ENCODE data around the gene HAUS8. TPM values are rescaled to one million over a fixed set of nuclear protein-coding genes. Genes with fewer than 3 reads are reported as not detected.

HAUS8 gene
- total and polyA plus RNA-seq, 10 of the 15 experiments (the other 5 are each of a cell fraction or from before 2014, with no cell fraction given): 22.7 to 43.9 (median 34.4) TPM

- peak; percentile 86; the same call in 1 of the 2 replicates for TF ChIP-seq SPI1 (IDR thresholded peaks at IDR 0.05; ENCODE audit: borderline replicate concordance, insufficient read depth, low read depth, low read length)
- TF ChIP-seq CBX5 (IDR thresholded peaks at IDR 0.05; ENCODE audit: low read depth): peak; percentile 63; the same call in 1 of the 2 replicates
- TF ChIP-seq LARP7 (IDR thresholded peaks at IDR 0.05): no peak
- TF ChIP-seq NBN (IDR thresholded peaks at IDR 0.05): 0 out of 2 replicates have a peak, but pooled peaks have one; percentile 49
- TF ChIP-seq ASH2L (IDR thresholded peaks at IDR 0.05; ENCODE audit: borderline replicate concordance, low read depth): no peak
- TF ChIP-seq SRF (IDR thresholded peaks at IDR 0.05; ENCODE audit: low read depth in 2 of 2, low read length in 2 of 2): no peak
- TF ChIP-seq RELA (IDR thresholded peaks at IDR 0.05; ENCODE audit: borderline replicate concordance, partially characterized antibody): peak; percentile 57
- no peak for TF ChIP-seq SREBF2 (IDR thresholded peaks at IDR 0.05; ENCODE audit: low read length)
- no peak for TF ChIP-seq TAF1 (IDR thresholded peaks at IDR 0.05; ENCODE audit: borderline replicate concordance, low read depth, low read length)
- no peak for TF ChIP-seq CBX3 (IDR thresholded peaks at IDR 0.05; ENCODE audit: borderline replicate concordance, low read depth)
- TF ChIP-seq CREM (IDR thresholded peaks at IDR 0.05; ENCODE audit: low read depth): peak; percentile 53; the same call in 1 of the 2 replicates
- no peak for TF ChIP-seq RBBP5 (conservative IDR thresholded peaks at IDR 0.05)
- no peak for TF ChIP-seq ZZZ3 (IDR thresholded peaks at IDR 0.05; ENCODE audit: control insufficient read depth, insufficient read length, low read depth)
- peak; percentile 61; the same call in 1 of the 2 replicates for TF ChIP-seq ATF7 (IDR thresholded peaks at IDR 0.05; ENCODE audit: low read depth)
- TF ChIP-seq SMARCA5 (IDR thresholded peaks at IDR 0.05): peak; percentile 62; the same call in 1 of the 2 replicates
- TF ChIP-seq ELK1 (IDR thresholded peaks at IDR 0.05; ENCODE audit: low read depth, low read length): peak; percentile 63
- no peak for TF ChIP-seq IRF3 (IDR thresholded peaks at IDR 0.05)
- peak; percentile 53; the same call in 1 of the 2 replicates for TF ChIP-seq BCL11A (IDR thresholded peaks at IDR 0.05; ENCODE audit: low read depth, low read length)
- peak; percentile 26; the same call in 1 of the 2 replicates for TF ChIP-seq BACH1 (IDR thresholded peaks at IDR 0.05; ENCODE audit: borderline replicate concordance)
- TF ChIP-seq MXI1 (IDR thresholded peaks at IDR 0.05; ENCODE audit: low read depth, low read length): peak; percentile 35; the same call in 1 of the 2 replicates
- TF ChIP-seq CHD1 (IDR thresholded peaks at IDR 0.05; ENCODE audit: low read depth, low read length): no peak
- peak; percentile 64 for TF ChIP-seq SP1 (IDR thresholded peaks at IDR 0.05; ENCODE audit: low read depth, low read length)
- TF ChIP-seq CUX1 (IDR thresholded peaks at IDR 0.05; ENCODE audit: insufficient replicate concordance, low read depth, low read length): peak; percentile 82
- TF ChIP-seq RAD51 (IDR thresholded peaks at IDR 0.05): peak; percentile 60; the same call in 1 of the 2 replicates
- no peak for TF ChIP-seq HDAC2 (IDR thresholded peaks at IDR 0.05)
- TF ChIP-seq POLR2AphosphoS2 (IDR thresholded peaks at IDR 0.05; ENCODE audit: low read depth, low read length): no peak
- peak; percentile 69; the same call in 1 of the 2 replicates for TF ChIP-seq MTA2 (IDR thresholded peaks at IDR 0.05; ENCODE audit: low read depth)
Measured at GRCh38 chr19:17109962-17110598, 34.8 kb upstream of the HAUS8 start (continued).
